ENCODE results near the gene AKNAD1. TPM values are rescaled to one million over a fixed set of nuclear protein-coding genes. Genes with fewer than 3 reads are reported as not detected.

AKNAD1 gene
- total RNA-seq, 1 experiment from 2014 or later = 0.26 TPM

DNA sequence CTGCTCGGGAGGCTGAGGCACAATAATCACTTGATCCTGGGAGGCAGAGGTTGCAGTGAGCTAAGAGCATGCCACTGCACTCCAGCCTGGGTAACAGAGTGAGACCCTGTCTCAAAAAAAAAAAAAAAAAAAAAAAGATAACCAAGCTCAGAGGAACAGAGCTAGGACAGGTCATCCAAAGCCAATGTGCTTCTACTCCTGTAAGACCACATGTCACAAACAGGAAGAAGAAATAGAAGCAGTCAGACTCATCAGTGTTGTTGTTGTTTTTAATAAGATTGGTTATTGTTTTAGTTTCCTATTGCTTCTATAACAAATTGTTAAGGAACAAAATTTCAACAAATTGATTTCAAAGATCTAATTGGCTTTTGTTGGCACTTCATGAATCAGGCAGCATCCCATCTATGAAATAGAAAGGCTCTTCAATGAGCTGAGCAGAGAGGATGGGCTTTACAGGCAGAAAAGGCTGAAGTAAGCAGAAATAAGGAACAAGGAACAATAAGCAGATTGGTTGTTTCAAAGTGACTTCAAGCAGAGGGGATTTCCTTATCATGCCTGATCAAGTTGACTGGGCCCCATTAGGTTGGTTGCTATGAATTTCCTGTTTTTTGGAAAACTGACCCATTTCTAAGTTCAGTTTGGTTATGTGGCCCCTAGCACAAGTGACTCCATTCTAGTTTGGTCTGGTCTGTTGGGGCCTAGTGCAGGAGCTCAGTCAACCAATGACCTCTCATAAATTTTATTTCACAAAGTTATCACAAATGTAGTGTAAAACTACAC is 6.0 kb upstream of the AKNAD1 start:
- POLR2A ChIA-PET = no interaction called here
- Histone ChIP-seq H3K9me3 (ENCODE audit: control insufficient read depth, insufficient read depth, low read depth, low read length) (no peaks in the 10 kb centered on the region), H3K27me3 (ENCODE audit: control insufficient read depth, insufficient read depth, low read length) (no peaks in the 10 kb centered on the region), H3K27ac (ENCODE audit: low read length) (no peak overlapping the region), H3K4me3 (ENCODE audit: low read depth in 2 of 2, low read length in 2 of 2) (no peak overlapping the region), H3K4me1 (ENCODE audit: control insufficient read depth, insufficient read depth, low read length) (no peaks in the 10 kb centered on the region), H3K36me3 (ENCODE audit: control insufficient read depth, insufficient read depth, low read length) (no peaks in the 10 kb centered on the region)
- ATAC-seq (no peak), DNase-seq (ENCODE audit: low read depth, low spot score) (no peak)
- TF ChIP-seq, protein P1, sequence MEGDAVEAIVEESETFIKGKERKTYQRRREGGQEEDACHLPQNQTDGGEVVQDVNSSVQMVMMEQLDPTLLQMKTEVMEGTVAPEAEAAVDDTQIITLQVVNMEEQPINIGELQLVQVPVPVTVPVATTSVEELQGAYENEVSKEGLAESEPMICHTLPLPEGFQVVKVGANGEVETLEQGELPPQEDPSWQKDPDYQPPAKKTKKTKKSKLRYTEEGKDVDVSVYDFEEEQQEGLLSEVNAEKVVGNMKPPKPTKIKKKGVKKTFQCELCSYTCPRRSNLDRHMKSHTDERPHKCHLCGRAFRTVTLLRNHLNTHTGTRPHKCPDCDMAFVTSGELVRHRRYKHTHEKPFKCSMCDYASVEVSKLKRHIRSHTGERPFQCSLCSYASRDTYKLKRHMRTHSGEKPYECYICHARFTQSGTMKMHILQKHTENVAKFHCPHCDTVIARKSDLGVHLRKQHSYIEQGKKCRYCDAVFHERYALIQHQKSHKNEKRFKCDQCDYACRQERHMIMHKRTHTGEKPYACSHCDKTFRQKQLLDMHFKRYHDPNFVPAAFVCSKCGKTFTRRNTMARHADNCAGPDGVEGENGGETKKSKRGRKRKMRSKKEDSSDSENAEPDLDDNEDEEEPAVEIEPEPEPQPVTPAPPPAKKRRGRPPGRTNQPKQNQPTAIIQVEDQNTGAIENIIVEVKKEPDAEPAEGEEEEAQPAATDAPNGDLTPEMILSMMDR (IDR thresholded peaks at IDR 0.05) = no peak
- TF ChIP-seq POLR2AphosphoS5 (IDR thresholded peaks at IDR 0.05; ENCODE audit: low read depth, low read length) = no peak
- no peak for TF ChIP-seq SIN3A (IDR thresholded peaks at IDR 0.05; ENCODE audit: borderline replicate concordance, insufficient read depth, low read depth, low read length)
- TF ChIP-seq, protein P2, sequence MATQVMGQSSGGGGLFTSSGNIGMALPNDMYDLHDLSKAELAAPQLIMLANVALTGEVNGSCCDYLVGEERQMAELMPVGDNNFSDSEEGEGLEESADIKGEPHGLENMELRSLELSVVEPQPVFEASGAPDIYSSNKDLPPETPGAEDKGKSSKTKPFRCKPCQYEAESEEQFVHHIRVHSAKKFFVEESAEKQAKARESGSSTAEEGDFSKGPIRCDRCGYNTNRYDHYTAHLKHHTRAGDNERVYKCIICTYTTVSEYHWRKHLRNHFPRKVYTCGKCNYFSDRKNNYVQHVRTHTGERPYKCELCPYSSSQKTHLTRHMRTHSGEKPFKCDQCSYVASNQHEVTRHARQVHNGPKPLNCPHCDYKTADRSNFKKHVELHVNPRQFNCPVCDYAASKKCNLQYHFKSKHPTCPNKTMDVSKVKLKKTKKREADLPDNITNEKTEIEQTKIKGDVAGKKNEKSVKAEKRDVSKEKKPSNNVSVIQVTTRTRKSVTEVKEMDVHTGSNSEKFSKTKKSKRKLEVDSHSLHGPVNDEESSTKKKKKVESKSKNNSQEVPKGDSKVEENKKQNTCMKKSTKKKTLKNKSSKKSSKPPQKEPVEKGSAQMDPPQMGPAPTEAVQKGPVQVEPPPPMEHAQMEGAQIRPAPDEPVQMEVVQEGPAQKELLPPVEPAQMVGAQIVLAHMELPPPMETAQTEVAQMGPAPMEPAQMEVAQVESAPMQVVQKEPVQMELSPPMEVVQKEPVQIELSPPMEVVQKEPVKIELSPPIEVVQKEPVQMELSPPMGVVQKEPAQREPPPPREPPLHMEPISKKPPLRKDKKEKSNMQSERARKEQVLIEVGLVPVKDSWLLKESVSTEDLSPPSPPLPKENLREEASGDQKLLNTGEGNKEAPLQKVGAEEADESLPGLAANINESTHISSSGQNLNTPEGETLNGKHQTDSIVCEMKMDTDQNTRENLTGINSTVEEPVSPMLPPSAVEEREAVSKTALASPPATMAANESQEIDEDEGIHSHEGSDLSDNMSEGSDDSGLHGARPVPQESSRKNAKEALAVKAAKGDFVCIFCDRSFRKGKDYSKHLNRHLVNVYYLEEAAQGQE (IDR thresholded peaks at IDR 0.05; ENCODE audit: insufficient read depth in 1 of 2, low read depth in 2 of 2, low read length in 1 of 2) = no peak
- no peak for TF ChIP-seq TCF7L2 (IDR thresholded peaks at IDR 0.05; ENCODE audit: low read depth, low read length)
- BruUV-seq (replicated peaks) = no TSS peak
- in situ Hi-C loops (cut with HindIII; ENCODE audit: low pct_unique_long_range_greater_than_20kb, low sequenced_read_pairs) (no loop called here), intact Hi-C loops (cut with micrococcal nuclease; ENCODE audit: unreplicated experiment) (no loop called here)
- CTCF ChIA-PET = no interaction called here

DNA sequence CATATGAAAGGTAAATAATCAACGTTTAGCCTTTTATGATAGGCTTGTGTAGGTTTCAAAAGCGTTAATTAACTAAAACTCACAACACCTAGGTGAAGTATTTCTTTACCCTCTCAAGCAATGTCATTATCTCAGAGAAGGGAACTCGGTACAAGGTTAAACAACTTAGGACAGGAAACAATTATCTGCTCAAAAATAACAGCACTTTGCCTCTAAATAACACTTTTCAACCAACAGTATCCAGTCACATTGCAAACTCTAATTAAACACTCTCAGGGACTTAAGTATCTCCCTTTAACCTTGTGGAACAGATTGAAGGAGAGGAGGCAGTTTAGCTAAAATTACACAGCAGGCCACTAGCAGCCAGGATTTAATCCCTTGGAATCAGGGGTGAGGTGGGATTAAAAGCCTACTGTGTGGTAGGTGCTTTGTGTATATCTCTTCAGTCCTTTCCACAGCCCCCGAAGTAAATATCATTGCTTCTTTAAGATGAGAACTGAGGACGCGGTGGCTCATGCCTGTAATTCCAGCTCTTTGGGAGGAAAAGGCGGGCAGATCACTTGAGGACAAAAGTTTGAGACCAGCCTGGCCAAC is 5.2 kb upstream of the AKNAD1 start:
- POLR2A ChIA-PET = no interaction called here
- no peaks in the 10 kb centered on the region for H3K4me1 ChIP-seq (ENCODE audit: control insufficient read depth, insufficient read depth, low read length)
- no peaks in the 10 kb centered on the region for H3K27me3 ChIP-seq (ENCODE audit: control insufficient read depth, insufficient read depth, low read length)
- ATAC-seq (no peak), DNase-seq (ENCODE audit: low read depth, low spot score) (no peak)
- no peak overlapping the region for H3K4me3 ChIP-seq (ENCODE audit: low read depth in 2 of 2, low read length in 2 of 2)
- no peaks in the 10 kb centered on the region for H3K9me3 ChIP-seq (ENCODE audit: control insufficient read depth, insufficient read depth, low read depth, low read length)
- TF ChIP-seq POLR2AphosphoS5 (IDR thresholded peaks at IDR 0.05; ENCODE audit: low read depth, low read length) = no peak
- TF ChIP-seq SIN3A (IDR thresholded peaks at IDR 0.05; ENCODE audit: borderline replicate concordance, insufficient read depth, low read depth, low read length) = no peak
- TF ChIP-seq TCF7L2 (IDR thresholded peaks at IDR 0.05; ENCODE audit: low read depth, low read length) = no peak
- TF ChIP-seq, protein P1 (IDR thresholded peaks at IDR 0.05) = no peak
- intact Hi-C loops (cut with micrococcal nuclease; ENCODE audit: unreplicated experiment) = no loop called here
- in situ Hi-C loops (cut with HindIII; ENCODE audit: low pct_unique_long_range_greater_than_20kb, low sequenced_read_pairs) = no loop called here
- no TSS peak for BruUV-seq (replicated peaks)
- no peaks in the 10 kb centered on the region for H3K36me3 ChIP-seq (ENCODE audit: control insufficient read depth, insufficient read depth, low read length)
- CTCF ChIA-PET = no interaction called here
- H3K27ac ChIP-seq (ENCODE audit: low read length) = no peak overlapping the region

Measured in Panc1 (cell line).